ENCODE results near the gene OAF.

The OAF gene

DNA sequence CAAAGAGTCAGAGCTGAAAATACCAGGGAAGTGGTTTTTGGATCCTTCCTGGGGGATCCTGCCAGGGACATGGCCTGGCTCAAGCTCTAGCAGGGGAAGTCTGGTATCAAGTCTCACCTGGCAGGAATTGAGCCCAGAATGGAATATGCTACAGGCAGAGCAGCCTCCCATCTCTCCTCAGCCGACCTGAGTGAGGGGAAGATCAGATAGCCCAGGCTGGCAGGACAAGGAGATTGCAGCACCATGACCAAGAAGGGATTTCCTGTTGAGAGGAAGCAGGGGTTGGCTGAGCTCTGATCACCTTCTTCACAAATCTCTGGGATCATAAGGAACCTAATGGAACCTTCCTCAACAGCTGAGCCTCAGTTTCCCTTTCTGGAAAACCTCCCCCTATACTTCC is 13.0 kb downstream of the OAF start:
- no peak for DNase-seq (ENCODE audit: low read depth)

DNA sequence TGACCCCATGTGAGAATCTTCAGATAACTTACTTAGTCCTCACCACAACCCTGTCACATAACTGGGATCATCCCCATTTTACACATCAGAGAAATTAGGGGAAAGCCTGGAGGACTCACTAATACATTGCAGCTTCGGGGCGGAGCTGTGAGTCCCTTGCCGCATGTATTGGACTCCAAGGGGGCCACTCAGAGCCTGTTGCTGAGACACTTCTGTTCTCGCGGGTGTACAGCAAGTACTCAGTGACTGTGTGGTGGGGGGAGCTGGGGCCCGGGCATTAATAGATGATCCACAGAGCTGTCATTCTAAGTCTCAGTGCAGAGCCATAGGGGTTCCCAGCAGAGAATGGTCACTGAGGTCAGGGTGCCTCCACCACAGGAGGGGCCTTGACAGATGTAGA is 13.5 kb downstream of the OAF start:
- no peak for DNase-seq (ENCODE audit: low read depth)

DNA sequence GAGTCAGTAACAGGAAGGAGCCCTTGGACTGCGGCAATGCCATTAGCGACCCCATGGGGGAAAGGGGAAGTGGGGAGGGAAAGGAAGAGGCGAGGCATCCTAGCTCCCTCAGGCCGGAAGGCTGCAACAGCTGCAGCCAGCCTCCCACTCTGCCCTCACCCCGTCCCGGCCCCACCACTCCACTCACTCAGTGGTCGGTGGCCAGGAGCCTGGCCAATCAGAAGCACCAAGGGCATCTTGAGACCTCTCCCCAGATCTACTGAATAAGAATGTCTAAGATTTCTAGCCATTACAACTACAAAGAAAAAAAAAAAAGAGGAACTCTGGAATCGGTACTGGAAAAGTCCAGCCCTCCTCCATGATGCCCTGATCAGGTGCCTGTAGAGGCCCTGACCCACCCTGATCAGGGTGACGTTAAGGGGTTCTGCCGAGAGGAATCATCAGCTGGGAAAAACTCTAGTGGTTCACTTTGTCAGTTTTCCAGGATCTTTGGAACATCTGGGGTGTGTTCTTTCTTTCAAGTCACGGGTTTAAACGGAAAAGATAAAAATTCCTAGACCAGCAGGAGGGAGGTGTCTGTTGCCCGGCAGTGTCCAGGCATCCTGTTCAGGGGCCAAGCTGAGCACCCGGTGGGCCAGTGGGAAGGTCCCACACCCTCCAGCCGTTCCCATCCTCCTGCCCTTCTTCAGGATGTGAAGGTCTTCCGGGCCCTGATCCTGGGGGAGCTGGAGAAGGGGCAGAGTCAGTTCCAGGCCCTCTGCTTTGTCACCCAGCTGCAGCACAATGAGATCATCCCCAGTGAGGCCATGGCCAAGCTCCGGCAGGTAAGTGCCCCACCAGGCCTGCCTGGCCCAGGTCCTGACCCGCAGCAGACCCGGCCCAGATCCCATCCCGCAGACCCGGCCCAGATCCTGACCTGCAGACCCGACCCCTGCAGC is 14.4 kb downstream of the OAF start:
- no peak for DNase-seq (ENCODE audit: low read depth)

DNA sequence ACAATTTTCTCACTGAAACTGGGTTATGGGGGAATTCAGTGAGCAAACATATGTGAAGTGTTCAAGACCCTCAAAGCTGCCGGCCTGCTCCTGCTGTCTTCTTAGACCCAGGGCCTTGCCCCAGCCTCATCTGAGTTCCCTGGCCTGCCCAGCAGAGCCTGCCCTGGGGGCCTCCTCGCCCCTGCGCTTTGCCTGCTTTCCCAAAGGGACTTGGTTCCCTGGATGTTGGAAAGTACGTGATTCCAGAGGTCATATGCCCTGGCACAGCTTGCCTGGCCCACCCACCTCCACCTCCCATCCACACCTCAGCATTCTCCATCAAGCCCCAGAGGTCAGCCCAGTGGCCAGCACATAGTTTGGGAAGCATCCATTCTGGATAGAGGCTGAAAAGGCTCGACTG is 15.4 kb downstream of the OAF start:
- DNase-seq (ENCODE audit: low read depth), result no peak

DNA sequence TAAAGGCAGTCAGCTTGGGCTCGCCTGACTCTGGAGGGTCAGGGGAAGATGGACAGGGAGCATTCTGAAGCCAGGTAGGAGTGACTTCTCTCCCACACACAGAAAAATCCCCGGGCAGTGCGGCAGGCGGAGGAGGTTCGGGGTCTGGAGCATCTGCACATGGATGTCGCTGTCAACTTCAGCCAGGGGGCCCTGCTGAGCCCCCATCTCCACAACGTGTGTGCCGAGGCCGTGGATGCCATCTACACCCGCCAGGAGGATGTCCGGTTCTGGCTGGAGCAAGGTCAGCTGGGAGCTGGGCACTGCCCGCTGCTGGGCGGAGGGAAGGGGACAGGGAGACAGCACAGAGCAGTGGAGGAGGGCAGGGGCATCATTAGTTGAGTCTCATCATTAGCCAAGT is 15.9 kb downstream of the OAF start:
- DNase-seq (ENCODE audit: low read depth), result no peak

DNA sequence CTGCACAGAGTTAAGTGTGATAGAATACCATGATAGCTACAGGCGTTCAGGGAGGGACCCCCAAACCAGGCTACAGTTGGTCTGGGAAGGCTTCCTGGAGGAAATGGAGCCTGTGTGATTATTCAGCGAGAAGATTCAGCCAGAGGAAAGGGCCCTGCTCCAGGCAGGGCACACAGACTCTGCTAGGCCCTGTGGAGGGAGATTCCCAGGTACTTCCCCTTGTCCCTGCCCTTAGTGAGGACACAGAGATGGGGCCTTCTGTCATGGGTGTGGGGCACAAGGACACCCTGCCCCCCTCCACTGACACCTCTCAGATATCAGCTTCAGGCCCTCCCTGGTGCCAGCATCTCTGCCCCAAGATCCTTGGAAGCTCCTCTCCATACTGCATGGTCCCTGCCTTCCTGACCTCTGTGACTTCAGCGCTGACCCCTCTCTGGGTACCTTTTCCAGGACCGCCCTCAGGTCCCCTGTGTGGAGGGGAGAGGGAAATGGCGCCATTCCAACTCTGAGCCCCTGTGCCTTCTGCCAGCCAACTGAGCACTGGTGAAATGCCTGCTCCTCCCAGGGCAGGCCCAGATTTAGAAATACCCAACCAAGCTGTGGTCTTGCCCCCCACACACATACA is 16.5 kb downstream of the OAF start:
- no peak for DNase-seq (ENCODE audit: low read depth)

DNA sequence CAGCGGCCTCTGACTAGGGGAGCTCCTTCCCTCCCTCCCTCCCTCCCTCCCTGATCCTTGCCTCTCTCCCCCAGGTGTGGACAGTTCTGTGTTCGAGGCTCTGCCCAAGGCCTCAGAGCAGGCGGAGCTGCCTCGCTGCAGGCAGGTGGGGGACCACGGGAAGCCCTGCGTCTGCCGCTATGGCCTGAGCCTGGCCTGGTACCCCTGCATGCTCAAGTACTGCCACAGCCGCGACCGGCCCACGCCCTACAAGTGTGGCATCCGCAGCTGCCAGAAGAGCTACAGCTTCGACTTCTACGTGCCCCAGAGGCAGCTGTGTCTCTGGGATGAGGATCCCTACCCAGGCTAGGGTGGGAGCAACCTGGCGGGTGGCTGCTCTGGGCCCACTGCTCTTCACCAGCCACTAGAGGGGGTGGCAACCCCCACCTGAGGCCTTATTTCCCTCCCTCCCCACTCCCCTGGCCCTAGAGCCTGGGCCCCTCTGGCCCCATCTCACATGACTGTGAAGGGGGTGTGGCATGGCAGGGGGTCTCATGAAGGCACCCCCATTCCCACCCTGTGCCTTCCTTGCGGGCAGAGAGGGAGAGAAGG is 18.1 kb downstream of the OAF start:
- no peak for DNase-seq (ENCODE audit: low read depth)

DNA sequence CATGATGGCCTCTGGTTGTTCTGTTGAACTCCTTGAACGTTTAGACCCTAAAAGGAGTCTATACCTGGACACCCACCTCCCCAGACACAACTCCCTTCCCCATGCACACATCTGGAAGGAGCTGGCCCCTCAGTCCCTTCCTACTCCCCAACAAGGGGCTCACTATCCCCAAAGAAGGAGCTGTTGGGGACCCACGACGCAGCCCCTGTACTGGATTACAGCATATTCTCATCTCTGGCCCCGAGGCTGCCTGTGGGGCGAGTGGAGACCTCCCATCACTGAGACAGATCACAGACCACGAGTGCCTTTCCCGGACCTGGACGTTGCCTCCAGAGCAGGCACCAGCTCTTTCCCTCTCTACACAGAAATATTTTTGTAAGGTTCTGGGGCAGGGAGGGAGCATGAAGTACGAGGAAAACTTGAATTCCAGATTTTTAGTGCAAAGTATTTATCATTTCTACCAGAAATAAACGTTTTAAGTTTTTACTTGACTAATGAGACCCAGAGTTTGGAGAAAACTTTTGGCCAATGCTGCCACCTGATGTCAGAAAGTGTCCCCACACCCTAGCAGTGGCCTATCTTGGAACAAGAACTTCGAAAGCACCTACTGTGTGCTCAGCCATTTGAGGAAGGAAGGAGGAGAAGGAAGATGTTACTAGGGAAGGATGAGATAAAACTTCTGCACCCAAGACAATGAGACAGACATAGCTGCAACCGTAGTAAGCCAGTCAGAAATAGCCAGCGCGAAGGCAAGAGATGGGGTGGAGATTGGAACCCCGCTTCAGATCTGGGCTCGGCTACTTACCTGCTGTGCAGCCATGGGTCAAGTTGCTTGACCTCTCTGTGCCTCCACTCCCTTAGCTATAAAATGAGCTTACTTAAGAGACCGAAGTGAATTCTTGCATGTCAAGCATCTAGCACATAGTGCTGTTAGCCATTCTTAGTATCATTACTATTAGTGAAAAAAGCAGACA is 18.9 kb downstream of the OAF start:
- DNase-seq (ENCODE audit: low read depth), result no peak

DNA sequence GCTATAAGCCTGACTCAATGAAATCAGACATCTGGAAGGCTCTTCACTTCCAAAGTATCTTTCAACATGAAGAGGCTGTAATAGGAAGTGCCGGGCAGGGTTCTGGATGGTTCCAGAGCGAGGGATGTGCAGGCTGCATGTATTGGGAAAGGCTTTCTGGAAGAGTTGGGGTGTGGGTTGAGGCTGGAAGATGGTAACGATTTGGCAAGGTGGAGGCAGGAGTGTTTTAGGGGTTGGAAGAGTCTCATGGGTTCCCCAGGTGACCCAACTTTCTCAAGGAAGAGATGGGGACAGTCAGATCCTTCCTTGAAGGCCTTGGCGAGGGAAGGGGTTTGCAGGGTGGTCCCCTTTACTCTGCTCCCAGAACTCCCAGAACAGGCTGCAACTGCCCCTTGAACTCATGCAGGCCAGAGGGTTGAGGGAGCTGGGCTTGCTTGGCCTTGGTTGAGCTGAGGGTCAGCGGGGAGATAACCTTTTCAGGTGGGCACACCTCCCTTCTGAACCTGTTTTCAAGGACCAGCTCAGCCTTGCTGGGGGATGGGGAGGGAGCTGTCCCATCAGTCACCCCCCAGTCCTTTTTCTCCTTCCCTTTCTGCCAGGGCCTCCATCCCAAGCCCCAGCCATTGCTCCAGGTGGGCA is 19.7 kb downstream of the OAF start:
- DNase-seq (ENCODE audit: low read depth), result no peak

DNA sequence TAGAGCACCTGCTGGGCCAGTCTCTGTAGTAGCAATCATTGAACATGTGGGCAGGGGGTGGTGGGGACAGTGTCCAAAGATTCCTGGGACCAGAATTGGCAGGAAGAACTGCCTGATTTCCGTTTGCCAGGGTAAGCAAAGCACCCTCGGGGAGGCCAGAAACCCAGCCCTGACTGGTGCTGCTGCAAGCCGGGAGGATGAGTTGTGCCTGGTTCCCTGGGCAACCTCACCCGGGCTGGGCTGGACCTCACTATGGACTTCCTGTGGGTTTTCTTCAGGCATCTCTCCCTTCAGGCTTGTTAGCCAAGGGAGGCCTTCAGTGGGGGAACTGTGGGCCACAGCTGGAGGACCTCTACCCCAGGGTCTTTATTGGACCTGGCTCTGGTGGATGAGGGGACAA is 21.1 kb downstream of the OAF start:
- DNase-seq (ENCODE audit: low read depth), result no peak

DNA sequence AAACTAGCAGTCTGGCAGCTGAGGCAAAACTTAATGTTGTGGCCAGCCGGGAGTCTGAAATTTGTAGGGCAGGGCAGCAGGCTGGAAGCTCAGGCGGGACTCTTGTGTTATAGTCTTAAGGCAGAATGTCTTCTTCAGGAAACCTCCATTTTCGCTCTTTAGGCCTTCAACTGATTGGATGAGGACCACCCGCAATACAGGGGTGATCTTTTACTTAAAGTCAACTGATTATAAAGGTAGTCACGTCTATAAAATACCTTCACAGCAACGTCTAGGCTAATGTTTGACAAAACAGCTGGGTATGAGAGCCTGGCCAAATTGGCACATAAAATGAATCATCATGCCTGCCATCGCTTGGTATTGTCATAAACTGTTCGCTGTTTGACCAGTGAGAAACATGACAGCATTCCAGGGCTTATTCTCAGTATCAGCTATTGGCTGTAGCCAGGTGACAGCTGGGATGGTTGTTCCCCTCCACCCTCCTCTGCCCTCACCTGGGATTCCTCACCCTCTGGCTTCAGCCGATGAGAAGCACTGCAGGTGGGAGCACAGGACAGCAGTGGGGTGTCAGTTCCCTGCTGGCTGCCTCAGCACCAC is 22.5 kb downstream of the OAF start:
- DNase-seq (ENCODE audit: low read depth), result no peak

DNA sequence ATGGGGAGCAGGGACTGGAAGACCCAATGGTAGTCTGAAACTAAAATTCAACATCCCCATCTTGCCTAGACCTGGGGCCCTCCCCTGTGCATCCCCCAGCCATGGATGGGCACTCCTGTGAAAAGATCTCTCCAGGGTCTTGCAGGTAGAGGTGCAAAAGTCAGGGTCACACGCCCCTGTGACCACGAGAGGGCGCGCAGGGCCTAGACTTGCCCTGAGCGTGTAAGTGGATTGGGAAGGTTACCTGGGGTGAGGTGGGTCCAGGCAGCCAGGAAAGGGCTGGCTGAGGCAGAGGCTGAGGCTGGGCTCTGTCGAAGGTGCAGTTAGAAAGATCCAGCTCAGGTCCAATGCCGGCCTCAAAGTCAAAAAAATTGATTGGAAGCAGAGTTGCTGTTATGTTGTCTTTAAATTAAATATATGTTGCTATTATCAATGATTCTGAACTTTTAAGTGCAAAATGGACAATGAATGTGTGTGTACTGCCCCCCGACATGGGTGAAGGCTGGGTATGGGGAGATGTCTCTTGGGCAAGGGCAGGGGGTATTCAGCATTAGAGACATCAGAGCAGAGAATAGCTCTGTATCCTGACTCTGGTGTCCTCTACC is 24.3 kb downstream of the OAF start:
- no peak for DNase-seq (ENCODE audit: low read depth)

DNA sequence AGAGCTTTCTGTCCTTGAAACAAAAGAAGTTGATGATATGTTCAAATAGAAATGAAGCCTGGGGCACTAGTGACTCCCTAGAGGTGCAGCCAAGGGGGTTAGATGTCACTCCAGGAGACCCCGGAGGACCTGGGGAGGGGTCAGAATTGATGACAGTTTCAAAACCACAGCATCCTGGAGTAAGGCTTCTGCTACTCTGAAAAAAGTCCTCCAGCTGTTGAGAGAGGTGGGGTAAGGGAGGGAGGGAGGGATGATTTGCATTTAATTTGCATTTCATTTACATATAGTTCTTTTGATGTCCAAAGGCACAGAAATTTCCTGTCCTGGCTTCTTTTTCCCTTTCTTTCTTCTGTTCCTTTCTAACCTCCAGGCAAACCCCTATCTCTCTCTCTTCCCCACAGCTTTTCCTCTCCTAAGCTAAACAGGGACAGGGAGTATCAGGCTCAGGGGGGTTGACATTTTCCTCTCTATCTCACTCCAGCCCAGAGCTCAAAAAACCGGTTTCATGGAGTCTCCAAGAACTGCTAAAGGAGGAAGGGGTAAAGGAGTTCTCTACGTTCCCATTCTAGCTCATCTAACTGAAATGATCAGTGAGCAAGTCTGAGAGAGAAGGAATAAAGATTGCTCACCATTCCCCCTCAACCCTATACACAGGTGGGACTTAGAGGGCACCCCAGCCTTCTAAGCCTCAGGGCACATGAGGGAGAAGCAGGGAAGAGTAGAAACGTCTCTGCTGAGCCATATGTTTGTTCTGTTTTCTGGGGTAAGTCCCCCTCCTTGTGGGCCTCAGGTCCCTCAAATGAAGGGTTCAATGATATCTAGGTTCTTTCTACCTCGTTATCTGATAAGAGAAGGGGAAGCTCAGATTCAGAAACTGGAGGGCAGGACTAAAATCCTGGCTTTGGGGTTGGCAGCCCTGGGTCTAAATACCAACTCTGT is 25.6 kb downstream of the OAF start:
- no peak for DNase-seq (ENCODE audit: low read depth)

DNA sequence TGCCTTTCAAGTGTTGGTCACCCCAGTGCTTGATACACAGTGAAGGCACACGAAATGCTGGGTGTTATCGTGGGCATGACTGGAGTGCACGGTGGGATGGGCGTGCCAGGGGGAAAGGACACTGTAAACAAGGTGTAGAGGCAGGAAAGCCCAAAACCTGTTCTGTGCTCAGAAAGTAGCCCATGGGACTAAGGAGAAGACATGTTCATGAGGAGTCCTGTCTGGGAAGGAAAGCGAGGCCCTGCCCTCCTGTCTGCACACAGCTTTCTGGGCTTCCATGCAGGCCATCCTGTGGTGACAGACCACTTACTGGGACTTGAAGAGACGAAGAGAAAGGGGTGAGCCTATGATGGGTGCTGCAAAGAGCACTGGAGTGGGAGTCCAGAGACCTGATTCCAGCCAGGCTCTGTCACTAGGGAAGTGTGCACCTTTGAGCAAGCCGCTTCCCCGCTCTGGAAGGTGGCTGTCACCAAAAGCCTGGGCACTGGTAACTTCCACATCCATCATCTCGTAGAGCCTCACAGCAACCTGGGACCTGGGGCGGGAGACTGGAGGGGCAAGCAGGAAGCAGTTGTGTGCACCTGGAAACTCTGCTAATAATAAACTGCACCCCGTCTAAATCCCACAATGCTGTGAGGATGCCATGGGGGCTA is 28.3 kb downstream of the OAF start:
- no peak for DNase-seq (ENCODE audit: low read depth)

DNA sequence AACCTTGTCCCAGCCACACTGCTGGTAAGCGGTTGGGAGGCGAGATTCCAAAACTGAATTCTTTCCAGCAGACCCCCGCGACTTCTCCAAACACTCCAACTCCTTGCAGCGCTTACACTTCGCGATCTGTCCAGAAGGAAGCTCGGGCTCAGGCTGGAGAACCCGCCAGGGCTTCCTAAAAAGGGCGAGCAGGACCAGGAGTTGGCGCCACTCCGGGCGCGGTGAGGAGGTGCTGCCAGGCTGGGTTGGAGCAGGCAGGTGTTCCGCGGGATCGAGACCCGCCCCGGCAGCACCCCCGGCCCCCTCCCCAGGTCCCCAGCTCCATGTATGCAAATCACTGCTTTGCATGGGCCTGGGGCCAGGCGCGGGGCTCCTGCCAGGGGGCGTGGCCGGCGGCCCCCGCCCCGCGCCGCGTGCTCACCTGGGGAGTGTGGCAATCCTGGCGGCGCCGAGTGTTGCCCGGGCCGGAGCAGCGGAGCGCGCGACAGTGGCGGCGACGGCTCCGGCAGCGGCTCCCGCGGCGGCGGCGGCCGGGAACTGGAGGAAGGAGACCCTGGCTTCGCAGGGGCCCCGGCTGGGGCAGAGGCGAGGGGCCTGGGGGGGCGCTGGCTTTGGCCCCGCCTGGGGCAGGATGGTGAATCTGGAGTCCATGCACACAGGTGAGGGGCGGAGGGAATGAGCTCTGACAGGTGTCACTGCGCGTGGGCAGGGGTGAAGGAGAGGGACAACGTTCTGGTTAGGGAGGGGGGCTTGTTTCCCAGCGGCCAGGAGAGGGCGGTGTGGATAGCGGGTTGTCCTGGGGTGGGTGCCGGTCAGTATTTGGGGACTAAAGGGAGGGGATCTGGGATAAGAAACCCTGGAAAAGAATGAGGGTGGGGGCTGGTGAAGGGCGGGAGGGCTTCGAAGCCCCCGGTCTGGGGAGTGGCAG is 29.1 kb downstream of the OAF start, which contains the start of gene POU2F3:
Gene POU2F3, plus strand, starts transcription at position 428 of the 928 bp plus-strand sequence. Its CDS starts 204 bp downstream, at position 632.
- no peak for DNase-seq (ENCODE audit: low read depth)

DNA sequence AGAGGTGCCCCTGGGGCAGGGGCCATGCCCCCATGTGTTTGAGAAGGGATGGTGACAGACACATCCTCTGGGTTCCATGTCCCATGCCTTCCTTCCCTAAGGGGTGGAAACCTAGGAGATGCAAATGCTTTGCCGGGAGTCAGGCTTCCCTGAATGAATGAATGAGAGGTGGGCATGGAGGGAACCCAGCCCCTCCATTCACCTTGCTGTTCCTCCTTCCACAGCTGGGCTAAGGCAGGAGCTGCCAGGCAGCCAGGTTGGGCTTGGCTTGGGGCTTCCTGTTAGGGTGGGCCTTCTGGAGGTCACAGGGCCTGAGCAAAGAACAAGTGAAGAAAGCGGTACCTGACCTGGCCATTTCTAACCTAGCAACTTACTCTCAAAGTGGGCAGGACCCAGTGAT is 30.0 kb downstream of the OAF start:
- DNase-seq (ENCODE audit: low read depth), result no peak

DNA sequence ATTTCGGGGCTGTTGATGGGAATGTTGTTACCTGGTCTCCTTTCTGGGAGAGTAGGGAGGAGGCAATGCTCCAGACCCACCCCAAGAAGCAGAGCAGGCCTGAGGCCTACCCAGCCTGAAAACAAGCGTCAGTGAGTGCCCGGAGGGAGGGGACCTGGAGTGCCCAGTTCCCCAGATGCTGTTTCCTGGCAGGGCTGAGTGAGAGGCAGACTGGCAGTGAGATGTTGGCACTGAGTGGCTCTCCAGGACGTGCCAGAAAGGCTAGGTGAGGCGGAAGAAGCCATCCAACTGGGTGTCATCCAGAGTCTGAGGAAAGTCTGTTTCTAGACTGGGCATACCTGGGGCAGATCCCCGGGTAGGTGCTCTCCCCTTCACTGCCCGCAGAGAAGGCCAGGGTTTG is 30.4 kb downstream of the OAF start:
- no peak for DNase-seq (ENCODE audit: low read depth)

DNA sequence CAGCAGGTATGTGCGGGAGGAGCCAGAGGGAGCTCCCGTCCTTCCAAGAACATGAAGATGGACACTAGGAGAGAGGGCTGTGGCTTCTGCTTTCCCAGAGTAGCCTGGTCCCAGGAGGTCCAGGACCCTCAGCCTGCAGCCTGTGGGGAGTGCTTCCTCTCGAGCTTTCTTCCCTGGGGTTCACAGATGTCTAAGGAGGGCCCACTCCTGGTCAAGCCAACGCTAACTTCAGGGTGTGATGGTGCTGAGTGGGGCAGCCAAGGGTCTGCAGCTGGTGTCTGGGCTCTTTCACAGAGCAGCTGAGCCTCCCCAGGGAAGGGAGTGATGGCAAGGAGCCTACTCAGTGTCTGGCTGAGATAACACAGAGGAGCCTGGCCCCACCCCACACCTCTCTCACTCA is 32.4 kb downstream of the OAF start:
- DNase-seq (ENCODE audit: low read depth), result no peak
